Tibial artery (tissue), 4 donors: ENCODE data around the gene PWP1.

Source experiments
- DNase-seq, 2 donors: peaks; one replicate each; pipeline ENCODE4 v3.0.0-alpha.2; 2019
- H3K27ac ChIP-seq, 2 donors: fragments of 200-600 bp; sonication (generic) in 1 of 2; 1 replicate in 1 of 2; 2 replicates in 1 of 2; pipeline ENCODE4 v1.5.1; 2018 to 2019; ENCODE audit warnings: mild to moderate bottlenecking in 1 of 2
- H3K27me3 ChIP-seq, 2 donors: fragments of 200-600 bp; sonication (generic) in 1 of 2; one replicate each; pipeline versions ENCODE4 v1.5.1 to v1.6.0; 2016 to 2019
- H3K36me3 ChIP-seq, 3 donors: fragments of 200-600 bp; sonication (generic) in 2 of 3; one replicate each; pipeline ENCODE4 v1.5.1; 2016 to 2019; ENCODE audit warnings: mild to moderate bottlenecking in 2 of 3
- H3K4me1 ChIP-seq, 4 donors: fragments of 200-600 bp; sonication (generic) in 2 of 4; 1 replicate in 3 of 4; 2 replicates in 1 of 4; pipeline ENCODE4 v1.5.1; 2016 to 2019
- H3K4me3 ChIP-seq, 2 donors: fragments of 200-600 bp; sonication (generic) in 1 of 2; 1 replicate in 1 of 2; 2 replicates in 1 of 2; pipeline ENCODE4 v1.5.1; 2018 to 2019; ENCODE audit warnings: mild to moderate bottlenecking in 2 of 2
- H3K9me3 ChIP-seq, 3 donors: fragments of 200-600 bp; sonication (generic) in 1 of 3; one replicate each; pipeline ENCODE4 v1.5.1; 2016 to 2019
- CTCF ChIP-seq, 2 experiments: fragments of 200-600 bp in 1 of 2; fragments of 450-650 bp in 1 of 2; IDR thresholded peaks; one replicate each; pipeline ENCODE4 v1.5.1; 2017 to 2019; ENCODE audit warnings: antibody characterized with exemption in 2 of 2, mild to moderate bottlenecking in 1 of 2, moderate library complexity in 1 of 2
- intact Hi-C: fragments of 100-400 bp; cut with DNase I; formaldehyde crosslinking; loops from one replicate; pipeline ENCODE4 v1.15.0; 2023; ENCODE audit warnings: low total_unique reads

The PWP1 gene

DNA sequence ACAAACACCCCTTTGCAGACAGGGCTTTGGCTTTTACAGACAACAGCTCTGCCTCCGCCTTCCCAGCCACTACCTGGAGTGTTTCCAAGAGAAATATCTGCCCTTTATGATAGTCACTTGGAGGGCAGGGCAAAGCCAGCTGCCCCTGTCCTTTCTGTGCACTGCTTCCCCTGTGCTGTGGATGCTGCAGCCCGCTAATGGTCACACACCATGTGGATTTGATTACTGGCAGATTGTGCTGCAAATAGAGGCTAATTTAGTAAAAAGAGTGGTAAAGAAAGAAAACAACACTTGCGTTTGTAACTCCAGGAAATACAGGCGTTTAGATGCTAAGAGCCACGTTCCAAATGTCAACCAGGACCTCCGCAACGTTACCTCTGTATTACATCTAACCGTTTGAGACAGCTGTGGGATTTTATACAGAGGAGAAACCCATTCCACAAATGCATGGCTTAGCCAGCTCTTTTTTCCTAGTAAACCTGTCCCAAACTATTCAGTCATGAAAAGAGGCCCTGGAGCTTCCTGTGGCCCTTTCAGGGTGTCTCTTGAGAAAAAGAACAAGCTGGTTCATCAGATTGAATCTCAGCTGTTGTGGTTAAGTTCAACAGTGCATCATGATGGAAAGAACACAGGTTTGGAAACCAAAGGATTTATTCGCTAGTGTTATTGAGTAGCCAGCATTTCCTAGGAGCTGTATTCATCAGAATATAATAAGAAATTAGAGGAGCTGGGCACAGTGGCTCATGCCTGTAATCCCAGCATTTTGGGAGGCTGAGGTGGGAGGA lies 30.1 kb upstream of the PWP1 start:
- TF ChIP-seq CTCF (IDR thresholded peaks at IDR 0.05), result no peak
- no peak overlapping the region for H3K27ac ChIP-seq
- no peaks in the 10 kb centered on the region for H3K4me1 ChIP-seq
- no peaks in the 10 kb centered on the region for H3K36me3 ChIP-seq
- H3K27me3 ChIP-seq, result peaks cover 0 to 2% of the 10 kb centered on the region in 2 donors
- no peaks in the 10 kb centered on the region for H3K9me3 ChIP-seq
- intact Hi-C loops, result no loop called here
- no peak overlapping the region for H3K4me3 ChIP-seq
- no peak for DNase-seq

GRCh38 chr12:107656302-107656701 lies 29.3 kb upstream of the PWP1 start:
- DNase-seq, result no peak
- Histone ChIP-seq H3K9me3 (no peaks in the 10 kb centered on the region), H3K4me1 (no peaks in the 10 kb centered on the region), H3K4me3 (no peak overlapping the region), H3K27ac (no peak overlapping the region), H3K27me3 (peaks cover 0 to 2% of the 10 kb centered on the region in 2 donors), H3K36me3 (no peaks in the 10 kb centered on the region)
- no peak for TF ChIP-seq CTCF (IDR thresholded peaks at IDR 0.05)
- intact Hi-C loops, result no loop called here

DNA sequence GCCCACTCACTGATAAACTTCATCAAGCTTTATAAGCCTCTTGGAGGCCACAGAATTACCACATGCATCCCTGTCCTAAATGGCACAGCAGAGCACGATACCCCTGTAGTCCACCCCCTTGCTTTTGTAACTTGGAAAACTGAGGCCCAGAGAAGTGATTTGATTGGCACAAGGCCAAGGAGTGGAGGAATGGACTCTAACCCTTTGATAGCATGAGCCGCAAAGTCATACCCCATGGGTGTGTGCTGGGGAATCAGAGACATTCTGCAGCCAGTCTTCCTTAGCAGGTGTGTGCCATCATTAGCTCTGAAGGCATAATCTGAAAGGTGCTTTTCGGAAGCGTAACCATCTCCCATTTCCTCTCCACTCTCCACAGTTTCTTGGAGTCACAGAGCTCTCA lies 28.5 kb upstream of the PWP1 start:
- no peak for TF ChIP-seq CTCF (IDR thresholded peaks at IDR 0.05)
- no peak for DNase-seq
- Histone ChIP-seq H3K36me3 (no peaks in the 10 kb centered on the region), H3K27ac (no peak overlapping the region), H3K4me3 (no peak overlapping the region), H3K9me3 (no peaks in the 10 kb centered on the region), H3K27me3 (peaks cover 0 to 9% of the 10 kb centered on the region in 2 donors), H3K4me1 (no peaks in the 10 kb centered on the region)
- intact Hi-C loops, result no loop called here

DNA sequence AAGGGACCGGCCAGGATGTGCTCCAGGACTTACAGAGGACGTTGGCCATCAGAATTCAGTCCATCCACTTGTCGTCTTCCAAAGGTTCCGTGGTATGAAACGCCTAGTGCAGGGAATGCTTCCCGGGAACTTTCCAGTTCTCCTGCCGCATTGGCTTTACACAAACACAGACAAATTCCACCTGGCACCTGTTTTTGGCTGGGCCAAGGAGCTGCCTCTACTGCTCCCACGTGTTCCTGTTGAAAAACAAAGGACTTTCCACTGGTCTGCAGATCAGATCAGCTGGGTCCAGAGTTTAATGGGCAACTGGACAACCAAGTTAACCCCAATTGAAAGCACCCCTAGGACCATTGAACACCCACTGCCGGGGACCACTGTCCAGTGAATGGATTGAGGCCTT lies 28.0 kb upstream of the PWP1 start:
- H3K9me3 ChIP-seq, result no peaks in the 10 kb centered on the region
- no peak for TF ChIP-seq CTCF (IDR thresholded peaks at IDR 0.05)
- no peaks in the 10 kb centered on the region for H3K36me3 ChIP-seq
- DNase-seq, result no peak
- peaks cover 0 to 9% of the 10 kb centered on the region in 2 donors for H3K27me3 ChIP-seq
- intact Hi-C loops, result no loop called here
- no peak overlapping the region for H3K4me3 ChIP-seq
- H3K27ac ChIP-seq, result no peak overlapping the region
- H3K4me1 ChIP-seq, result no peaks in the 10 kb centered on the region

DNA sequence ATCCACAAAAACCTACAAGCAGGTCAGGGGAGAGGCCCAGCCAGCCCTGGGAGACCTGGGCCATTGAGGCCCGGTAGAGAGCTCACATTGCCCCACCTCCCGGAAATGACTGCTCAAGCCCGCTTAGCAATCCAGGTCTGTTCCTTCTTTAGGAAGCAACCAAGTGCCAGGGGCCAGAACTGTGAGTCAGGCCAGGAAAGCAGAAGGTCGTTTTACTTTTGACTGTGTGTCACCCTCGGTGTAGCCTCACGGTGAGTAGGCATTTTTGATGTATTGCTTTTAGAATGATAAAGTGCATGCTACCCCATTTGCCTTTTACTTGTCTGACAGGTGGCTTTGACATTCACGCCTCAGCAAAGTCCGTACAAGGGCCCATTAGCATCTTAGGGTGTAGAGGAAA lies 25.4 kb upstream of the PWP1 start:
- H3K4me1 ChIP-seq, result no peaks in the 10 kb centered on the region
- no peaks in the 10 kb centered on the region for H3K9me3 ChIP-seq
- H3K4me3 ChIP-seq, result no peak overlapping the region
- no peak overlapping the region for H3K27ac ChIP-seq
- no peak for DNase-seq
- no peaks in the 10 kb centered on the region for H3K36me3 ChIP-seq
- TF ChIP-seq CTCF (IDR thresholded peaks at IDR 0.05), result no peak
- intact Hi-C loops, result no loop called here
- H3K27me3 ChIP-seq, result peaks cover 0 to 18% of the 10 kb centered on the region in 2 donors
